Cardiac muscle cell (in vitro differentiated cells and primary cell): ENCODE results near the gene PARP9. TPM values are rescaled to one million over a fixed set of nuclear protein-coding genes. Genes with fewer than 3 reads are reported as not detected.
A peak's percentile ranks its signal among the peaks of the same experiment; 100 is the strongest.

ENCODE experiments used
- DNase-seq, 2 donors: peaks; one replicate each; pipeline versions ENCODE4 v3.0.0 to v3.0.0-alpha.2; 2010 to 2017; ENCODE audit warnings: low read depth in 1 of 2, low spot score in 1 of 2
- H3K27ac ChIP-seq: fragments of 200-600 bp; sonication (generic); 2 replicates; pipeline ENCODE4 v1.5.1; 2016
- H3K27me3 ChIP-seq: fragments of 200-600 bp; sonication (generic); 2 replicates; pipeline ENCODE4 v1.6.0; 2016; ENCODE audit warnings: control low read depth
- H3K36me3 ChIP-seq: fragments of 200-600 bp; sonication (generic); 2 replicates; pipeline ENCODE4 v1.5.1; 2016; ENCODE audit warnings: control low read depth
- H3K4me1 ChIP-seq: fragments of 200-600 bp; sonication (generic); 2 replicates; pipeline ENCODE4 v1.8.1; 2017; ENCODE audit warnings: low read depth, mild to moderate bottlenecking, mixed run types
- H3K4me3 ChIP-seq: fragments of 200-600 bp; sonication (generic); 2 replicates; pipeline ENCODE4 v1.5.1; 2016; ENCODE audit warnings: mild to moderate bottlenecking
- H3K9me3 ChIP-seq: fragments of 200-600 bp; sonication (generic); 2 replicates; pipeline ENCODE4 v1.5.1; 2017; ENCODE audit warnings: low read depth, mild to moderate bottlenecking, control low read depth
- polyA plus RNA-seq: library from polyadenylated mRNA; unstranded; fragments of >200 nt; fragmentation: Nextera tagmentation; extraction: Ambion mirVana; gene quantifications from 2 replicates; pipeline ENCODE4 v1.2.1, GENCODE V29; 2016
- total RNA-seq: library from RNA; depleted of rRNA; stranded (reverse); fragments of >200 nt; gene quantifications from 2 replicates; pipeline ENCODE4 v1.2.3, GENCODE V29; 2016
- TF ChIP-seq, protein P1 (sequence below): IDR thresholded peaks from 2 replicates; pipeline ENCODE4 v1.5.1; 2012; ENCODE audit warnings: low read depth, mild to moderate bottlenecking, low read length

Gene PARP9
- total and polyA plus RNA-seq, 2 experiments from 2014 or later: 0.42 to 0.60 TPM

DNA sequence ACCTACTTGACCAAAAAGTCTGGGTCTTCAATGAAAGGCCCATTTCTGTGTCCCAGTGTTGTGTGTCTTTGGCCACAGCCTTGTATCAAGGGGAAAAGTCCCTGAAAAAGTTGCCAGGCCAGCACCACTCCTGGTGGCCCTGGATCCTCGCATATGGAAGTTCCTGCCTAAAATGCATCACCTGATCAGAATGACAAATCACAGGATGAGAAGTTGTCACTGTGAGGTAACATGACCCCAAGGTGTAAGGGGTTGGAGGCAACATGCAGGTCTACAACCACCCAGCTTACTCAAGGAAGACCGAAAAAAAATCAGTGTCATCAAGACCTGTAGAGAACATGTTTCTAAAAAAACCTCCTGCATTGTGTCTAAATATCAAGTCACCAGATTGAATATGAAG, 39.0 kb upstream of the PARP9 start:
- TF ChIP-seq, protein P1, sequence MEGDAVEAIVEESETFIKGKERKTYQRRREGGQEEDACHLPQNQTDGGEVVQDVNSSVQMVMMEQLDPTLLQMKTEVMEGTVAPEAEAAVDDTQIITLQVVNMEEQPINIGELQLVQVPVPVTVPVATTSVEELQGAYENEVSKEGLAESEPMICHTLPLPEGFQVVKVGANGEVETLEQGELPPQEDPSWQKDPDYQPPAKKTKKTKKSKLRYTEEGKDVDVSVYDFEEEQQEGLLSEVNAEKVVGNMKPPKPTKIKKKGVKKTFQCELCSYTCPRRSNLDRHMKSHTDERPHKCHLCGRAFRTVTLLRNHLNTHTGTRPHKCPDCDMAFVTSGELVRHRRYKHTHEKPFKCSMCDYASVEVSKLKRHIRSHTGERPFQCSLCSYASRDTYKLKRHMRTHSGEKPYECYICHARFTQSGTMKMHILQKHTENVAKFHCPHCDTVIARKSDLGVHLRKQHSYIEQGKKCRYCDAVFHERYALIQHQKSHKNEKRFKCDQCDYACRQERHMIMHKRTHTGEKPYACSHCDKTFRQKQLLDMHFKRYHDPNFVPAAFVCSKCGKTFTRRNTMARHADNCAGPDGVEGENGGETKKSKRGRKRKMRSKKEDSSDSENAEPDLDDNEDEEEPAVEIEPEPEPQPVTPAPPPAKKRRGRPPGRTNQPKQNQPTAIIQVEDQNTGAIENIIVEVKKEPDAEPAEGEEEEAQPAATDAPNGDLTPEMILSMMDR: no peak
- H3K4me1 ChIP-seq: no peaks in the 10 kb centered on the region

DNA sequence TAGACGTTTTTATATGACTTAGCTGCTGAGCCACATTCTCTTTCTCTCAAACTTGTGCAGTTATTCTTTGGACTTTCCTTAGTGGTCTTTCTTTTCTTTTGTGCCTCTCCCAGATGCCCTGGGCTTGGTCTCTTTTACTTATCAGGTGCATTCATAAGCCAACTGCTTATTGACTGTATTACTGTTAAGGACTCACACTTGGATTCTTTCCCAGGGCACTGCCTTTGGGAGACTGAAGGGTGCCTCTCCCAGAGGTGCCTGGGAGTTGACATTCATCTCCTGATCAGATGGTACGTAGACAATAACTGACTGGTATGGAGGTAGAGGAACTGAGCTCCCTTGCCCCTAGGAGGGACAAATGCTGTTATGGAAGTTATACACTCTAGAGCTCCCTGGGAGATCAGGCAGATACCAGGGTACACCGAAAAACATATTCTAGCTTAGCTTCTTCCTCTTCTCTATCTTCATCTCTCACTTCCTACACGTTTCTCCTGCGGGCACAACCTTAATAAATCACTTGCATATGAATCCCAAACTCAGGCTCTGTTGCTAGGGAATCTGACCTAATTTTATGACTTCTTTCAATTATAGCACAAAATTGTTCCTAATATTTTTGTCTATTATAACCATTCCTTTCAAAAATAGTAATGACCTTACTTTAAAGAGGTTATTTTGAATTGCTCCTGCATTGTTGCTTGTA, 38.1 kb upstream of the PARP9 start:
- no peaks in the 10 kb centered on the region for H3K36me3 ChIP-seq
- no peaks in the 10 kb centered on the region for H3K4me1 ChIP-seq
- TF ChIP-seq, protein P1: no peak
- no peaks in the 10 kb centered on the region for H3K27me3 ChIP-seq
- no peak overlapping the region for H3K27ac ChIP-seq
- DNase-seq: no peak
- H3K9me3 ChIP-seq: no peaks in the 10 kb centered on the region
- no peak overlapping the region for H3K4me3 ChIP-seq

More for the DNA sequence above, 39.0 kb upstream of the PARP9 start:
- Histone ChIP-seq H3K4me3 (no peak overlapping the region), H3K27ac (no peak overlapping the region), H3K36me3 (no peaks in the 10 kb centered on the region), H3K27me3 (no peaks in the 10 kb centered on the region), H3K9me3 (no peaks in the 10 kb centered on the region)
- no peak for DNase-seq

DNA sequence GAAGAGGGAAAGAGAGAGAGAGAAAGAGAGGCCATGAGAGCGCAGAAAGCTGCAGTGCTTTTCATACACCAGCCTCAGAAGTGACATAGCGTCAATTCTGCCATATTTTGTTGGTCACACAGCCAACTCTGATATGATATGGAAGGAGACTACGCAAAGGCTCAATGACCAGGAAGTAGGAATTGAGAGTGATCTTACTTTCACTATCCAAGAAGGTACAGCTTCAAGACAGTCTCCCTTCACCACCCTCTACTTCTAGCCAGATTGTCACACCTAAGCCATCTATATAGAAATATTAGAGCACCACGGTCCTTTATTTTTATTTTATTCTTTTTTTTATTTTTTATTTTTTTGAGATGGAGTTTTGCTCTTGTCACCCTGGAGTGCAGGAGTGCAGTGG, 34.5 kb upstream of the PARP9 start:
- DNase-seq: no peak
- Histone ChIP-seq H3K4me3 (no peak overlapping the region), H3K9me3 (no peaks in the 10 kb centered on the region), H3K36me3 (no peaks in the 10 kb centered on the region), H3K27me3 (no peaks in the 10 kb centered on the region), H3K27ac (no peak overlapping the region), H3K4me1 (no peaks in the 10 kb centered on the region)
- TF ChIP-seq, protein P1: no peak

DNA sequence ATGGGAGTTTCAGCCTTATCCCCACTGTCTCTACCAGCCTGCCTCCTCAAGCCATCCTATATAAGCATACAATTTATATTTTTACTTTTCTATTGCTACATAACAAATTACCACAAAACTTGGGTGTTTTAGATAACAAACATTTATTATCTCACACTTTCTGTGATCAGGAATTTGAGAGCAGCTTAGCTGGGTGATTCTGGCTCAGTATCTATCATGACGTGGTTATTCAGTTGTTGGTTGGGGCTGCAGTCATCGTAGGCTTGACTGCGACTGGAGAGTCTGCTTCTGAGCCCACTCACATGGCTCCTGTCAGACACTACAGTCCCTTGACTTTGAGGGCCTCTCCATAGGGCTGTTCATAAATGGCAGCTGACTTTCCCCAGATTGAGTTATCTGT, 34.1 kb upstream of the PARP9 start:
- no peak overlapping the region for H3K4me3 ChIP-seq
- H3K27me3 ChIP-seq: no peaks in the 10 kb centered on the region
- H3K4me1 ChIP-seq: no peaks in the 10 kb centered on the region
- no peak overlapping the region for H3K27ac ChIP-seq
- no peaks in the 10 kb centered on the region for H3K9me3 ChIP-seq
- TF ChIP-seq, protein P1: no peak
- no peaks in the 10 kb centered on the region for H3K36me3 ChIP-seq
- DNase-seq: peak in 1 of 2 donors; percentile 6

DNA sequence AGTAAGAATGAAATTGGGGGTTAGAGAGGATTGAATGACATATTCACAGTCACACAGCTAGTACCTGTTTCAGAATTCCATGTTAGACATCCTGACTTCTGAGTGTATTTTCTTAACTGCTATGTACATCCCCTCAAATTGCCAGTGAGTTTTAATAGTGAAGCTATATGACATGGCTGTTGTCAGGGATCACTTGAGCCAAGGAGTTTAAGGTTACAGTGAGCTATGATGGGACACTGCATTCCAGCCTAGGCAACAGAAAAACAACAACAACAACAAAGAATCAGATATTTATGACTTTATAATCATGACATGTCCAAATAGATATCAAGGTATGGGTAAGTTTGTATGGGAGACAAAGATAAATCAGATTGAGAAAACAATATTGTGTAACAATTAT, 29.9 kb upstream of the PARP9 start:
- Histone ChIP-seq H3K9me3 (no peaks in the 10 kb centered on the region), H3K27ac (no peak overlapping the region), H3K36me3 (no peaks in the 10 kb centered on the region), H3K4me1 (no peaks in the 10 kb centered on the region), H3K4me3 (no peak overlapping the region), H3K27me3 (no peaks in the 10 kb centered on the region)
- TF ChIP-seq, protein P1: no peak
- DNase-seq: no peak
